GM21367 (cell line): ENCODE results near the gene SHMT2.
"Not testable (repeated sequence)": the region's sequence is repeated elsewhere in the genome, so short reads cannot be mapped to it uniquely, and the experiment has no call there.

ENCODE experiments used
- ATAC-seq: cut with Tn5 transposase; IDR thresholded peaks from one replicate; pipeline ENCODE4 v1.9.1; 2021; ENCODE audit not compliant: unreplicated experiment

SHMT2 gene

GRCh38 chr12:57261428-57261865 lies 31.9 kb downstream of the SHMT2 start:
- no peak for ATAC-seq

GRCh38 chr12:57262126-57262822 lies 32.8 kb downstream of the SHMT2 start:
- no peak for ATAC-seq

- ATAC-seq, result no peak
Measured at GRCh38 chr12:57263096-57263495, 33.6 kb downstream of the SHMT2 start.

GRCh38 chr12:57266681-57267080 lies 37.2 kb downstream of the SHMT2 start:
- no peak for ATAC-seq

GRCh38 chr12:57268264-57268663 lies 38.8 kb downstream of the SHMT2 start:
- ATAC-seq, result no peak

GRCh38 chr12:57270966-57271470 lies 41.5 kb downstream of the SHMT2 start:
- no peak for ATAC-seq

GRCh38 chr12:57272337-57273151 lies 43.0 kb downstream of the SHMT2 start:
- ATAC-seq, result no peak

GRCh38 chr12:57273516-57273915 lies 44.0 kb downstream of the SHMT2 start:
- no peak for ATAC-seq

GRCh38 chr12:57276233-57276632 lies 46.7 kb downstream of the SHMT2 start:
- ATAC-seq, result not testable (repeated sequence)

GRCh38 chr12:57276935-57277563 lies 47.5 kb downstream of the SHMT2 start:
- ATAC-seq, result no peak

GRCh38 chr12:57278465-57279381 lies 49.2 kb downstream of the SHMT2 start:
- ATAC-seq, result no peak

- peak; percentile 91 for ATAC-seq
Measured at GRCh38 chr12:57280211-57281062, 50.9 kb downstream of the SHMT2 start.

GRCh38 chr12:57282073-57282472 lies 52.6 kb downstream of the SHMT2 start:
- ATAC-seq, result not testable (repeated sequence)
